ENCODE data around the gene MORN1.

DNA sequence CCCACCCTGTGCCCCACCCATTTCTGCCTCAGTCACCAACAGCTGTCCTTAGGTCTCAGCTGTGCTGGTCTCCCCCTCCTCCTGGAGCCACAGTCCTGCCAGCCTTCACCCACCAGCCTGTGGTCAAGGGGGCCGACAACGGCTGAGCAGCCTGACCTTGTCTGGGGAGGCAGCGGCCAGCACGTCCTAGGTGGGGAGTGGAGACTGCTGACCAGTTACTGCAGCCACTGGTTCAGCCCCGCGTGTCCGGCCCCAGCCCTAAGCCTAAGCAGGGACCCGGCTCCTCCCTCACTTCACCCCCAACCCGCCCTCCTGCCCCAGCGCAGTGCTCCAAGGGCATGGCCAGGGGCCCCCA is 79.2 kb downstream of the MORN1 start:
- TF ChIP-seq CTCF (IDR thresholded peaks at IDR 0.05; ENCODE audit: poor library complexity) (no peak), EZH2phosphoT487 (IDR thresholded peaks at IDR 0.05; ENCODE audit: low read depth, severe bottlenecking, unreplicated experiment) (no peak), EZH2 (IDR thresholded peaks at IDR 0.05; ENCODE audit: borderline replicate concordance) (no peak)

Measured in hepatocyte (in vitro differentiated cells).